Gastrocnemius medialis (tissue), 4 donors: ENCODE results near the gene ANKRD39. TPM values are rescaled to one million over a fixed set of nuclear protein-coding genes. Genes with fewer than 3 reads are reported as not detected.

Source experiments
- ATAC-seq, 2 donors: fragments of 150-250 bp; one replicate each; pipeline ENCODE4 v1.9.1; 2016
- DNase-seq, 2 donors: peaks; one replicate each; pipeline ENCODE4 v3.0.0-alpha.2; 2019
- H3K27ac ChIP-seq, 4 donors: fragments of 200-600 bp; sonication (generic); 1 replicate in 1 of 4; 2 replicates in 3 of 4; pipeline ENCODE4 v1.5.1; 2016 to 2018; ENCODE audit warnings: mild to moderate bottlenecking in 2 of 4, moderate library complexity in 1 of 4
- H3K27me3 ChIP-seq, 3 donors: fragments of 200-600 bp; sonication (generic) in 2 of 3; 1 replicate in 1 of 3; 2 replicates in 2 of 3; pipeline versions ENCODE4 v1.5.1 to v1.6.0; 2016 to 2019; ENCODE audit warnings: mild to moderate bottlenecking in 1 of 3, moderate library complexity in 1 of 3
- H3K36me3 ChIP-seq, 2 donors: fragments of 200-600 bp; sonication (generic) in 1 of 2; one replicate each; pipeline ENCODE4 v1.5.1; 2017 to 2018
- H3K4me1 ChIP-seq, 2 donors: fragments of 200-600 bp; sonication (generic) in 1 of 2; one replicate each; pipeline ENCODE4 v1.5.1; 2016 to 2017; ENCODE audit warnings: mild to moderate bottlenecking in 2 of 2
- H3K4me3 ChIP-seq, 4 donors: fragments of 200-600 bp; sonication (generic) in 3 of 4; 1 replicate in 1 of 4; 2 replicates in 3 of 4; pipeline ENCODE4 v1.5.1; 2016 to 2019; ENCODE audit warnings: mild to moderate bottlenecking in 2 of 4
- H3K9me3 ChIP-seq, 3 donors: fragments of 200-600 bp; sonication (generic) in 2 of 3; 1 replicate in 1 of 3; 2 replicates in 2 of 3; pipeline ENCODE4 v1.5.1; 2016 to 2019
- POLR2A ChIP-seq, 2 donors: fragments of 450-650 bp; IDR thresholded peaks; one replicate each; pipeline ENCODE4 v1.6.1; 2017; ENCODE audit warnings: antibody characterized with exemption in 2 of 2, mild to moderate bottlenecking in 2 of 2, moderate library complexity in 2 of 2
- in situ Hi-C, 4 donors: fragments of 200-750 bp; cut with MboI; loops; one replicate each; pipeline versions ENCODE4 v1.15.0 to v1.8.0; 2017; ENCODE audit warnings: low sequenced_read_pairs in 4 of 4
- intact Hi-C: fragments of 100-400 bp; cut with DNase I; formaldehyde crosslinking; loops from one replicate; pipeline ENCODE4 v1.15.1; 2023; ENCODE audit warnings: low total_unique reads
- microRNA counts, 2 donors: library from miRNA; unstranded; fragments of <30 nt; microRNA quantifications; one replicate each; lab custom pipeline; 2016
- microRNA-seq, 2 donors: library from miRNA; unstranded; fragments of <30 nt; microRNA quantifications; one replicate each; pipeline ENCODE4, GENCODE V29; 2016; ENCODE audit warnings: borderline replicate concordance in 2 of 2
- total RNA-seq, 4 donors: library from RNA; depleted of rRNA; stranded (reverse); fragments of >200 nt; gene quantifications; one replicate each; pipeline versions ENCODE4 v1.1.0 to v1.2.3, GENCODE V29; 2016
- TF ChIP-seq, protein P1 (sequence below), 5 experiments: fragments of 450-650 bp in 3 of 5; fragments of 200-600 bp in 2 of 5; sonication (generic) in 2 of 5; IDR thresholded peaks in 4 of 5; conservative IDR thresholded peaks in 1 of 5; 1 replicate in 4 of 5; 2 replicates in 1 of 5; pipeline ENCODE4 v1.5.1; 2016 to 2019; ENCODE audit warnings: antibody characterized with exemption in 5 of 5, mild to moderate bottlenecking in 3 of 5, moderate library complexity in 3 of 5

Gene ANKRD39
- total RNA-seq, 4 donors from 2014 or later, result 25.8 to 50.6 (median 43.8) TPM

GRCh38 chr2:96800061-96801004 lies 57.5 kb downstream of the ANKRD39 start:
- in situ Hi-C loops, result no loop called here
- H3K27ac ChIP-seq, result peak overlapping the region; percentile 84 to 90 (median 88)
- TF ChIP-seq POLR2A (IDR thresholded peaks at IDR 0.05), result no peak
- TF ChIP-seq, protein P1, sequence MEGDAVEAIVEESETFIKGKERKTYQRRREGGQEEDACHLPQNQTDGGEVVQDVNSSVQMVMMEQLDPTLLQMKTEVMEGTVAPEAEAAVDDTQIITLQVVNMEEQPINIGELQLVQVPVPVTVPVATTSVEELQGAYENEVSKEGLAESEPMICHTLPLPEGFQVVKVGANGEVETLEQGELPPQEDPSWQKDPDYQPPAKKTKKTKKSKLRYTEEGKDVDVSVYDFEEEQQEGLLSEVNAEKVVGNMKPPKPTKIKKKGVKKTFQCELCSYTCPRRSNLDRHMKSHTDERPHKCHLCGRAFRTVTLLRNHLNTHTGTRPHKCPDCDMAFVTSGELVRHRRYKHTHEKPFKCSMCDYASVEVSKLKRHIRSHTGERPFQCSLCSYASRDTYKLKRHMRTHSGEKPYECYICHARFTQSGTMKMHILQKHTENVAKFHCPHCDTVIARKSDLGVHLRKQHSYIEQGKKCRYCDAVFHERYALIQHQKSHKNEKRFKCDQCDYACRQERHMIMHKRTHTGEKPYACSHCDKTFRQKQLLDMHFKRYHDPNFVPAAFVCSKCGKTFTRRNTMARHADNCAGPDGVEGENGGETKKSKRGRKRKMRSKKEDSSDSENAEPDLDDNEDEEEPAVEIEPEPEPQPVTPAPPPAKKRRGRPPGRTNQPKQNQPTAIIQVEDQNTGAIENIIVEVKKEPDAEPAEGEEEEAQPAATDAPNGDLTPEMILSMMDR (IDR thresholded peaks at IDR 0.05 in 4 of 5, conservative IDR thresholded peaks at IDR 0.05 in 1 of 5), result no peak
- H3K4me1 ChIP-seq, result peaks cover 6 to 8% of the 10 kb centered on the region in 2 donors
- no peak overlapping the region for H3K4me3 ChIP-seq
- DNase-seq, result no peak
- H3K9me3 ChIP-seq, result no peaks in the 10 kb centered on the region
- intact Hi-C loops, result loop anchor here (2.0 to 5.0 kb wide), 4 partner anchors 30 to 253 kb away; partner anchors contain the start of genes CNNM4 and LMAN2L
- peaks cover 0 to 23% of the 10 kb centered on the region in 2 donors for H3K36me3 ChIP-seq
- no peak for ATAC-seq
- H3K27me3 ChIP-seq, result no peaks in the 10 kb centered on the region

DNA sequence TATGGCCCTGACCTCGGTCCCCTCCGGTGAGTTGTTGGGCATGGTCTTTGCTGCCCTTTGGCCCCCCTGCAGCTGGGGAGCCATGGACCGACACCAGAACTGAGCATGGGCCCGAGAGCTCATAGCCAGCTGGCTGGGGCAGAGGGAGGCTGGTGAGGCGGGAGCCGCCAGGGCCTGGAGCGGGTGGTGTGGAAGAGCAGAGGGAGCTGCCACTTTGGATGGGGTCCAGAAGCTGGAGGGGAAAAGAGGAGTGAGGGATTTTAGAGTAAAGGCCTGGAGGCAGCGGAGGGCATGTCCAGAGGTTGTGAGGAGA lies 58.2 kb downstream of the ANKRD39 start:
- ATAC-seq, result no peak
- no peak for DNase-seq
- peaks cover 0 to 23% of the 10 kb centered on the region in 2 donors for H3K36me3 ChIP-seq
- no peaks in the 10 kb centered on the region for H3K27me3 ChIP-seq
- TF ChIP-seq, protein P1 (IDR thresholded peaks at IDR 0.05 in 4 of 5, conservative IDR thresholded peaks at IDR 0.05 in 1 of 5), result no peak
- no peak for TF ChIP-seq POLR2A (IDR thresholded peaks at IDR 0.05)
- H3K4me1 ChIP-seq, result peaks cover 6 to 8% of the 10 kb centered on the region in 2 donors
- in situ Hi-C loops (no loop called here), intact Hi-C loops (no loop called here)
- peak overlapping the region; percentile 84 to 90 (median 88) for H3K27ac ChIP-seq
- no peak overlapping the region for H3K4me3 ChIP-seq
- no peaks in the 10 kb centered on the region for H3K9me3 ChIP-seq

DNA sequence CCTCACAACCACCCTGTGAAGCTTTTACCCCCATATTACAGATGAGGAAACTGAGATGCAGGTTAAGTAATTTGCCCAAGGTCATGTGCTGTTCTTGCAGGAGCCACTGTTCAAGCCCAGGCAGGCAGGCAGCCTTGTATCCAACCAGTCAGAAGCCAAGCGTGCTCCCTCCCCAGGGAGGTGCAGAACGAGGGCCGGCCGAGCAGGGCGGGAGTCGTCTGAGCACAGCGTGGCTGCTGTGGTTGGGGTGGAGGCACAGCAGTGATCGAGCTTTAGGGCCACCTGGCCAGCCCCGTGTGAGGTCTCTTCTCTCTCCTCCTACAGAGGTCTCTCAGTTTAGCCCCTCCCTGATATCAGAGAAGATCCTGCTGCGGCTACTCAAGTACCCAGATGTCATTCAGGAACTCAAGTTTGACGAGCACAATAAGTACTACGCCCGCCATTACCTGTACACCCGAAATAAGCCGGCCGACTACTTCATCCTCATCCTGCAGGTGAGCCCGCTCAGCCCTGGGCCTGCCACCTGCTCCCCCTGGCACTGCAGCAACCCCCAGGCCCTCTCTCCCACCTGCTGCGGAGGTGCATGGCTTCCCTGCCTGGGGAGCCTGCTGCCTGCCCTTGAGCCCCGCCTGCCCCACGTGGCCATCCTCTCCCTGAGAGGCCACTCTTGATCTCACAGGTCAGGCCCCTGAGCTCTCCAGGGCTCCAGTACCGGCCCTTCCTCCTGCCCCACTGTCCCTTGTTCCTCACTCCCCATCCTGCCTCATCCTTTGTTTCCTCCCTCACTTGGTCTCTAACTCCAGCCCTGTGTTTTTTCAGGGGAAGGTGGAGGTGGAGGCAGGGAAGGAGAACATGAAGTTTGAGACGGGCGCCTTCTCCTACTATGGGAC lies 58.8 kb downstream of the ANKRD39 start:
- DNase-seq (no peak), ATAC-seq (no peak)
- Histone ChIP-seq H3K27me3 (no peaks in the 10 kb centered on the region), H3K4me3 (no peak overlapping the region), H3K9me3 (no peaks in the 10 kb centered on the region), H3K36me3 (peaks cover 0 to 23% of the 10 kb centered on the region in 2 donors), H3K27ac (peak overlapping the region; percentile 84 to 90 (median 88)), H3K4me1 (peaks cover 6 to 8% of the 10 kb centered on the region in 2 donors)
- intact Hi-C loops, result no loop called here
- TF ChIP-seq, protein P1 (IDR thresholded peaks at IDR 0.05 in 4 of 5, conservative IDR thresholded peaks at IDR 0.05 in 1 of 5), result no peak
- no peak for TF ChIP-seq POLR2A (IDR thresholded peaks at IDR 0.05)
- in situ Hi-C loops, result no loop called here

MicroRNA genes within 50 kb of the gene (microRNA counts, 767-probe panel; counts per million panel counts)
- 356 to 448 counts per million in 2 donors for microRNA hsa-miR-3127-5p (lab: Ali Mortazavi, UCI)

Small RNA genes within 50 kb of the gene (microRNA-seq; reads per million reads assigned to microRNA genes)
- gene MIR3127, result 10.6 to 13.7 reads per million in 2 donors

Other genes with a start within 250 kb of the ANKRD39 start
- 10 to 100 TPM; 49.4 to 76.9 (median 60.4) TPM for gene KANSL3, start 219.7 kb downstream of the ANKRD39 start, total RNA-seq
- gene FER1L5, start 215.3 kb downstream of the ANKRD39 start, total RNA-seq, result not detected
- 10 to 100 TPM in 3 of 4 donors, 1 to 10 TPM in 1; 8.8 to 17.3 (median 16.4) TPM for gene LMAN2L, start 118.0 kb downstream of the ANKRD39 start, total RNA-seq
- 10 to 100 TPM in 2 of 4 donors, 1 to 10 TPM in 2; 5.4 to 20.1 (median 9.1) TPM for gene CNNM4, start 97.1 kb downstream of the ANKRD39 start, total RNA-seq
- gene CNNM3, start 41.7 kb downstream of the ANKRD39 start, total RNA-seq, result 1 to 10 TPM; 3.3 to 9.8 (median 8.6) TPM
- gene ANKRD23, start 14.0 kb downstream of the ANKRD39 start, total RNA-seq, result 1,000 to 10,000 TPM in 2 of 4 donors, 100 to 1,000 TPM in 2; 642 to 1,565 (median 923) TPM
- gene SEMA4C, start 12.1 kb upstream of the ANKRD39 start, total RNA-seq, result 1 to 10 TPM; 3.2 to 8.6 (median 6.5) TPM
- gene FAM178B, start 128.6 kb upstream of the ANKRD39 start, total RNA-seq, result under 1 TPM in 1 of 4 donors, not detected in 3; 0.84 TPM
- 10 to 100 TPM in 1 of 4 donors, 1 to 10 TPM in 3; 7.5 to 24.2 (median 9.7) TPM for gene FAHD2B, start 236.9 kb upstream of the ANKRD39 start, total RNA-seq